Activated gamma-delta T cell (primary cell): Measurements from ENCODE around the gene FUT6.

Experiments
- DNase-seq: peaks from one replicate; lab custom pipeline; 2025; lab: John Stamatoyannopoulos, UW

FUT6 gene

GRCh38 chr19:5804516-5805461 lies 34.7 kb downstream of the FUT6 start, which contains the start of gene NRTN:
TSS of gene NRTN (plus strand) at chr19:5805067. CDS start at chr19:5824166, 19,099 bp downstream.
- peak; percentile 34 for DNase-seq

GRCh38 chr19:5803752-5804515 lies 35.6 kb downstream of the FUT6 start:
- DNase-seq: peak; percentile 82

- DNase-seq: no peak
These were observed 36.1 kb downstream of the FUT6 start for GRCh38 chr19:5803441-5803751.

GRCh38 chr19:5801796-5802619 lies 37.5 kb downstream of the FUT6 start:
- DNase-seq: no peak

DNA sequence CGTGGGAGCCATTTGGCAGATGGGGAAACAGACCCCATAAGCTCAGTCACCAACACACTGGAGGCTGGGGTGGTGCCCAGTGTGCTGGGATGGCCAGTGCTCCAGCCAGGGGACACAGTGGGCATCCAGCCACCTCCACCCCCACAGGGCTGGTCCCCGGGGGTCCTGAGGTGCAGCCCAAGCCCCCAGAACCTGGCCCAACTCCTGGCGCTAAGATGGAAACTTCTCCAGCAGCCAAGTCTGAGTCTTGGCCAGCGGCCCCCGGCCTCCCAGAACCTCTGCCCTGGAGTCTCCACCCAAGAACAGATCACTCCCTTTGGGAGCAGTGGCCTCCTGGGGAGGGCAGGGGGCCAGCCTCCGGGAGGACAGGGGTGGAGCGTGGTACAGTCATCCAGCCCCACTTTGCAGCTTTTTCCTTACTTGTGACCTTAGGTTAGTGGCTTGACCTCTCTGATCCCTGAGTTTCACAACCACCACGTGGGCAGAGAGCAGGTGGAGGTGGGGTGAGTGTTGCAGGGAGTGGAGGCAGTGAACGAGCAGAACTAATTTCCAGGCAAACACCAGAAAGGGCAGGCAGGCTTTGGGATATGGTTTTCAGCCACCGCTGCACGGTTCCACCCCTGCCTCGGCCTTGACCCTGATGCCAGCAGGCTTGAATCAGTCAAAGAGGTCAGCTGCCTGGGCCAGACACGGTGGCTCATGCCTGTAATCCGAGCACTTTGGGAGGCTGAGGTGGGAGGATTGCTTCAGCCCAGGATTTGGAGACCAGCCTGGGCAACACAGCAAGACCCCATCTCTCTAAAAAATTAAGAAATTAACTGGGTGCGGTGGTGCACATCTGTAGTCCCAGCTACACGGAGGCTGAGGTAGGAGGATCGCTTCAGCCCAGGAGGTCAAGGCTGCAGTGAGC lies 38.9 kb downstream of the FUT6 start:
- no peak for DNase-seq

- DNase-seq: no peak
These were observed 40.0 kb downstream of the FUT6 start for GRCh38 chr19:5799247-5800241.

GRCh38 chr19:5798244-5798643 lies 41.3 kb downstream of the FUT6 start:
- DNase-seq: no peak

DNA sequence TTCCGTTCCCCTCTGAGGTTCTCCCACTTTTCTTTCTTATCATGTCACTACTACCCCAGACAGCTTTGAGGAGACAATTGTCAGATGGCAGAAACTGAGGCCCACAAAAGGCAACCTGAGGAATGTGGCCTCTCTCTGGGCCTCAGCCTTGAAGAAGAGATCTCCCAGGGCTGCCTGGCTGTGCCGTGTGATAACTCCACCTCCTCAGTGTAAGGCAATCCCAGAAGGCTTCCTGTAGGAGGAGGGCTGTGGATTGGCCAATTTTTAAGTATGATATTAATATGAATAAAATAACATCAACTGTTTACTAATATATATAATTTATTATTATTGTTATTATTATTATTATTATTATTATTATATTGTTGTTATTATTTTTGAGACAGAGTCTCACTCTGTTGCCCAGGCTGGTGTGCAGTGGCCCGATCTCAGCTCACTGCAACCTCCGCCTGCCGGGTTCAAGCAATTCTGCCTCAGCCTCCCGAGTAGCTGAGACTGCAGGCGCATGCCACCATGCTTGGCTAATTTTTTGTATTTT lies 44.1 kb downstream of the FUT6 start:
- no peak for DNase-seq

GRCh38 chr19:5793188-5793587 lies 46.3 kb downstream of the FUT6 start:
- no peak for DNase-seq

DNA sequence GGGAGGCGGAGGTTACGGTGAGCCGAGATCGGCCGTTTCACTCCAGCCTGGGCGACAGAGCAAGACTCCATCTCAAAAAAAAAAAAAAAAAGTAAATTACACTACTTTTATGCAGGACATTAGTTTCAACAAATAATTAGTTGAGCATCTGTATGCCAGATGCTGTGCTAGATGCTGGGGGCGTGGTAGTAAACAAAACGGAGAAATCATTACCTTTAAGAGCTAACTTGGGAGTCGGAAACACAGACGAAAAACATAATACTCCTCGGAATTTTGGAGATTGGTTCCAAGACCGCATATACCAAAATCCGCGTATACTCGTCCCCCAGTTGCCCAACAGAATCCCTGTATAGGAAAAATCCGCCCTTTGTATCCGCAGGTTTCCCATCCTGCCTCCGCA lies 47.3 kb downstream of the FUT6 start:
- no peak for DNase-seq

GRCh38 chr19:5790559-5791520 lies 48.7 kb downstream of the FUT6 start, which contains the start of gene DUS3L:
TSS of gene DUS3L (minus strand) at chr19:5791163. CDS start at chr19:5791141, 22 bp downstream.
- DNase-seq: peak; percentile 90

DNA sequence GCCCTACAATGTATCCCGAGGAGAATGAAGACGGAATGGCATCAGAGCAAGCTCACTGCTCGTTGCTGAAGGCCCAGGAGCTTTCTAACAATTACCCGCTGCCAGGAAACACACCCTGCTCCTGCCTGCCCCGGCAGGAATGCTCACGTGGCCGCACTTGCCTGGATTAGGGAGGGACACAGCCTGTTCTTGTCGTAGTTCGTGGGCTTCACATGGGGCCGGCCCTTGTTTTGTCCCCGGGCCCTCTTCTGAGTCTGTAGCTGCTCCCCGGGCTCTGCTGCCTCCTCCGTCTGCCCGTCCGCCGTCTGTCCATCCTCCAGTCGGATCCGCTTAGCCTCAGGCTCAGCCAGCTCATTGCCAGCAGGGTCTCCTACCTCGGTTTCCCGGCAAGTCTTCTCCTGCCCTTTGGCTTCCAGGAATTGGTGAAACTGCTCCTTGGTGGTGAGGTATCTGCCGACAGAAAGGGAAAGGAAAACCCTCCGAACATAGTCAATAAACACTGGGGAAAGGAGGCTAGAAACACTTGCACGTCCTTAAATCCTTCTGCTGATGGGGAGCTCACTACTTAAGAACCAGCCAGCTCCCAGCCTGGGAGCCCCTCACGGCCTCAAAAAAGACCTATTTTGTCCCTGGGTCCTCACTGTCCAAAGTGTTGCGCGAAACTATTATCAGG lies 49.5 kb downstream of the FUT6 start:
- DNase-seq: no peak

DNA sequence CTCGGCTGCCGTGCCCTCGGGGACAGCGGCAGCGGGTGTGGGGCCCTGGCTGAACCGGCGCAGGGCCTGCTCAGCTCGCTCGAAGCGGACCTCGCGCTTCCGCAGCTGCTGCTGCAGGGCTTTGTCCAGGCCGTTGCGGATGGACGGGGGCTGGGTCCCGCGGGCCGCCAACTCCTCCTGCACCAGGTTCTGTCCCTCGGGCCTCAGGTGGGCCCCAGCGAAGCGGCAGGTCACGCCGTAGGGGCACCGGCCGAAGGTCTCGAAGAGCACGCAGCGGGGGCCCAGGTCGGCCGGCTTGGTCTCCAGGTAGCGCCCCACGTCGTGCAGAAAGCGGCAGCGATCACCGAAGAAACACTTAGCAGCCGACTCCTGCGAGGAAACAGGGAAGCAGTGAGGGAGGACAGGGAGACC lies 50.1 kb downstream of the FUT6 start:
- DNase-seq: no peak

DNA sequence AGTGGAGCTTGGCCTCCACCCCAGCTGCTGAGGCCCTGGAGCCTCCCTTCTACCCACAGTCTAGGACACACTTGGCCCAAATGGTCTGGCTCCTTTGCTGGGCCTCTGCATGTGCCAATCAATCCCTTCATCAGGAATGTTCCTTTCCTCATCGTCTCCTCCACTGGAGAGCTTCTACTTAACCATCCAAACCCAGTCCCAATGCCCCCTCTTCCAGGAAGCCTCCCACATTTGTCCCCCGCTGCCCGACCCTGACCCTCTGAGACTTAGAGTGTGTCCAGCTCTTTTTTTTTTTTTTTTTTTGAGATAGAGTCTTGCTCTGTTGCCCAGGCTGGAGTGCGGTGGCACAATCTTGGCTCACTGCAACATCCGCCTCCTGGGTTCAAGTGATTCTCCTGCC lies 51.1 kb downstream of the FUT6 start:
- no peak for DNase-seq

DNA sequence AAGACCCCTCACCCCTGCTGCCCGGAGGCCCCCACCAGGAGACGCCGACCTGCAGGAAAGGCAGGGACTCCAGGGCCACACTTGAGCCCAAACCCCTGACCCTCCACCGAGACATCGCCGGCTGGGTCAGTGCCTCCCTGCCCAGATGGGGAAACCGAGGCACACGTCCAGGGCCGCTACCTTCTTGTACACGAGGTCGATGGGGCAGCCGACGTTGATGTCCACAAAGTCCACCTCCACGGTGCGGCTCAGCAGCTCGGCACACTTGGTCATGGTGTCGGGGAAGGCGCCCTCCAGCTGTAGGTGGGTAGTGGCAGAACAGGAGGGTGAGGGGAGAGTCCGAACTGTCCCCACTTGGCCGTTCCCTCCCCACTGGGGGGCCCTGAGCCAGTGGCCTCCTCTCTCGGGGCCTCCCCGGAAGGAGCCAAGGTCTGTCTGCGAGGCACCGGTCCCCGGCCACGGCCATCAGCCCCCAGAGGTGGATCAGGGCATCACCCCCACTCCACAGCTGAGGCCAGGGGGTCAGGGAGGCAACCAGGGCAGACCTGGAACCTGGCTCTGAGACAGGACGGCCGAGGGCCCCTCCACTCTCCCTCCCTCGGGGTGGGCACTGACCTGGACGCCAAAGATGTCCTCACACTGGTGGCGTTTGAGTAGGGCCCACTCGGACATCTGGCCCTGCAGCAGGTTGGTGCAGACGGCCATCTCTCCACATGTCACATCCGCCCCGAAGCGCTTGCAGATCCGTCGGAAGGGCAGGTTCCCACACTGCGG lies 51.9 kb downstream of the FUT6 start:
- no peak for DNase-seq

GRCh38 chr19:5786593-5787408 lies 52.7 kb downstream of the FUT6 start:
- no peak for DNase-seq
